AG09309 (cell line): ENCODE measurements around the gene INPP5A.

Source experiments
- DNase-seq: peaks from one replicate; pipeline ENCODE4 v3.0.0-alpha.2; 2010; ENCODE audit warnings: low read depth
- H3K4me3 ChIP-seq: 2 replicates; pipeline ENCODE4 v1.5.1; 2011; ENCODE audit warnings: mild to moderate bottlenecking, low read depth, low read length, moderate library complexity; ENCODE audit not compliant: control insufficient read depth
- TF ChIP-seq, protein P1 (sequence below): IDR thresholded peaks from 2 replicates; pipeline ENCODE4 v1.5.1; 2011; ENCODE audit warnings: mild to moderate bottlenecking, low read depth, low read length, inconsistent platforms; ENCODE audit not compliant: insufficient read depth, control insufficient read depth; ENCODE audit errors: missing control alignments

INPP5A gene

DNA sequence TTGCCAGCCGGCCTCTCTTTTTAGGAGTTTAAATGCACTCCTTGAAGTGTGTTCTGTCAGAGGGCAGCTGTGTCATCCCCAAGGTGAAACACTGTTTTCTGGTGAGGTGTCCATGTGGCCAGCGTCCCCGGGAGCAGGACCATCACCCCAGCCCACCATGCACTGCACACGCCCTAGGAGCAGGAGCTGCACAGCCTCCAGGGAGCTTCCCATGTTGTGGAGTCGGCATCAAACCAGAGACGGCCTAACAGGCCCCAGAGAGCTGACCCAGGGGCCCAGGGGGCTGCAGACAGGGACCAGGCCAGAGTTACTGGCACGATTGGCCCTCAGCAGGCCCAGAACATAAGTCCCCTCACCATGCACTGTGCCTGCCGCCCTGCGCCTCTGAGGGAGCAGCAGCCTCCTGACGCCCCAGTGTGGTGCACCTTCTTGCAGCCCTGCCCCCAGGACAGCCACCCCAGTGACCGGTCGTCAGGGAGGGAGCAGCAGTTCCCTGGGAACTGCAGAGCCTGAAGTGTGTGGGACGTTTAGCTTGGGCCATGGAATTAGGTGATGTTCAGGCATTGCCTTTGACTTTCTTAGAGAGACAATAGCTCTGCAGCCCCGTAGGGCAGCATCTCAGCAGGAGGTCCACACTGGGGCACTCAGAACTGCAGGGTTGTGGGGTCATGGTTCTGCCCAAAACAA, 150.4 kb downstream of the INPP5A start:
- H3K4me3 ChIP-seq = no peak overlapping the region
- TF ChIP-seq, protein P1, sequence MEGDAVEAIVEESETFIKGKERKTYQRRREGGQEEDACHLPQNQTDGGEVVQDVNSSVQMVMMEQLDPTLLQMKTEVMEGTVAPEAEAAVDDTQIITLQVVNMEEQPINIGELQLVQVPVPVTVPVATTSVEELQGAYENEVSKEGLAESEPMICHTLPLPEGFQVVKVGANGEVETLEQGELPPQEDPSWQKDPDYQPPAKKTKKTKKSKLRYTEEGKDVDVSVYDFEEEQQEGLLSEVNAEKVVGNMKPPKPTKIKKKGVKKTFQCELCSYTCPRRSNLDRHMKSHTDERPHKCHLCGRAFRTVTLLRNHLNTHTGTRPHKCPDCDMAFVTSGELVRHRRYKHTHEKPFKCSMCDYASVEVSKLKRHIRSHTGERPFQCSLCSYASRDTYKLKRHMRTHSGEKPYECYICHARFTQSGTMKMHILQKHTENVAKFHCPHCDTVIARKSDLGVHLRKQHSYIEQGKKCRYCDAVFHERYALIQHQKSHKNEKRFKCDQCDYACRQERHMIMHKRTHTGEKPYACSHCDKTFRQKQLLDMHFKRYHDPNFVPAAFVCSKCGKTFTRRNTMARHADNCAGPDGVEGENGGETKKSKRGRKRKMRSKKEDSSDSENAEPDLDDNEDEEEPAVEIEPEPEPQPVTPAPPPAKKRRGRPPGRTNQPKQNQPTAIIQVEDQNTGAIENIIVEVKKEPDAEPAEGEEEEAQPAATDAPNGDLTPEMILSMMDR = no peak
- DNase-seq = no peak

DNA sequence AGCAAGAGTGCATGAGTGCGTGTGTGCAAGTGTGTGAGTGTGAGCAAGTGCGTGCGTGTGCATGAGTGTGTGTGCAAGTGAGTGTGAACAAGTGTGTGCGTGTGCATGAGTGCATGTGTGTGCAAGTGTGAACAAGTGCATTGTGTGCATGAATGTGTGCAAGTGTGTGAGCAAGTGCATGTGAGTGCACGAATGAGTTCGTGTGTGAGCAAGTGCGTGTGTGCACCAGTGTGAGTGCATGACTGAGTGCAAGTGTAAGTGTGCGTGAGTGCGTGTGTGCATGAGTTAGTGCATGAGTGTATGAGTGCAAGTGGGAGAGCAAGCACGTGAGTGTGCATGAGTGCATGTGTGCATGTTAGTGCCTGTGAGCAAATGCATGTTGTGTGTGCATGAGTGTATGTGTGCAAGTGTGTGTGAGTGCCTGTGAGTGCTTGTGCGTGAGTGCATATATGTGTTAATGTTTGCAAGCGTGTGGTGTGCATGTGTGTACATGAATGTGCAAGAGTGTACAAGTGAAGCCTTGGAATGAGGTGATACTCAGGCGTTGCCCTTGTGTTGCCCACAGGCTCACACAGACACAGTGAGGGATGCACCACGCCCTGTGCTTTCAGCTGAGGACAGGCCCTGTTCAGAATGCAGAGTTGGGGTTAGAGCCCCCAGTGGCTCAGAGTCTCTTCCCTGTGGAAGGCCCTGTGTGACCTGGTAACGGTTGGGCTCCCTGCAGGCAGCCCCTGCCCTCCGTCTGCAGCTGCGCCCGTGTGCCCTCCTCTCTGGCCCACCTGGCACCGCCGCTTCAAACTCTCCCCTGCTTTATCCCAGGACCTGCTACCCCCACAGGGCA, 151.2 kb downstream of the INPP5A start:
- TF ChIP-seq, protein P1 = no peak
- no peak overlapping the region for H3K4me3 ChIP-seq
- no peak for DNase-seq

DNA sequence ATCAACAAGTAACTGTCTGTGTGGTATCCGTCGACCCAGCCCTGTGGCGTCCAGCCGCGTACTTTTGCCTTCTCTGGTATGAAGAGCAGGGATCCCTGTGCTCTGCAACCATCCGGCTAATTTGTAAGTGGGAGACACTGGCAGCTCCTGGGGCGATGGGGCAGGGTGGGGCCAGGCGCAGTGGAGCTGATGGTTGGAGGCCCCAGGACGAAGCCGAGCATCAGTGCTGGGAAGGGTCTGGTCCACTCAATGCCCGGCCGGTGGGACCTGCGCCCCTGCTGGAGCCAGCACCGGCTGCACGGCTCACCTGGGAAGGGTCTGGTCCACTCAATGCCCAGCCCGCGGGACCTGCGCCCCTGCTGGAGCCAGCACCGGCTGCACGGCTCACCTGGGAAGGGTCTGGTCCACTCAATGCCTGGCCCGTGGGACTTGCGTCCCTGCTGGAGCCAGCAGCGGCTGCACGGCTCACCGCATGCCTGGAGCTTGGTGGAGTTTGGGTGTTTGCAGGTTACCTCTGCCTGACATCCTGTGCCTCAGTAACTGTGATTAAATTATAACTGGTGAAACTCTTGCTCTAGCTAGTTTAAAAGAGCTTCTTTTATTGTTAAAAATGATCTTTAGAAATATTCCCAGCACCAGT, 152.3 kb downstream of the INPP5A start:
- TF ChIP-seq, protein P1 = no peak
- DNase-seq = no peak
- no peak overlapping the region for H3K4me3 ChIP-seq

DNA sequence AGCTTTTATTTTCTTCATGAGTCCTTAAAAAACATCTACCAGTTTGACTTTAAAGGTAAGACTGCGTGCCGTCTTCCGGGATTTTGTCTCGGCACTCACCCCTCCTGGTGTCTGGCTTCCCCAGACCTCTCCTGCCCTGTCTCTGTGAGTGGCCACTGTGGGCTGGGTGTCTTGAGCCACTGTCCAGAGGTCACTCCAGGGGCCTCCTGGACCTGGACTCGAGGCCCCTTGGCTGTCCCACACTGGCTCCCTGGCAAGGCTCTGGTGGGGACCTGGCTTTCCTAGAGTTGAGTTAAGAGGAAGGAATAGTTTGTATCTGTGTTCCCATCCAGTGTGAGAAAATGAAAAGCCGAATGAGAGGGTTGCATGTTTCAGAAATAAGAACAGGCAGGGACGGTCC, 152.8 kb downstream of the INPP5A start:
- no peak for DNase-seq

DNA sequence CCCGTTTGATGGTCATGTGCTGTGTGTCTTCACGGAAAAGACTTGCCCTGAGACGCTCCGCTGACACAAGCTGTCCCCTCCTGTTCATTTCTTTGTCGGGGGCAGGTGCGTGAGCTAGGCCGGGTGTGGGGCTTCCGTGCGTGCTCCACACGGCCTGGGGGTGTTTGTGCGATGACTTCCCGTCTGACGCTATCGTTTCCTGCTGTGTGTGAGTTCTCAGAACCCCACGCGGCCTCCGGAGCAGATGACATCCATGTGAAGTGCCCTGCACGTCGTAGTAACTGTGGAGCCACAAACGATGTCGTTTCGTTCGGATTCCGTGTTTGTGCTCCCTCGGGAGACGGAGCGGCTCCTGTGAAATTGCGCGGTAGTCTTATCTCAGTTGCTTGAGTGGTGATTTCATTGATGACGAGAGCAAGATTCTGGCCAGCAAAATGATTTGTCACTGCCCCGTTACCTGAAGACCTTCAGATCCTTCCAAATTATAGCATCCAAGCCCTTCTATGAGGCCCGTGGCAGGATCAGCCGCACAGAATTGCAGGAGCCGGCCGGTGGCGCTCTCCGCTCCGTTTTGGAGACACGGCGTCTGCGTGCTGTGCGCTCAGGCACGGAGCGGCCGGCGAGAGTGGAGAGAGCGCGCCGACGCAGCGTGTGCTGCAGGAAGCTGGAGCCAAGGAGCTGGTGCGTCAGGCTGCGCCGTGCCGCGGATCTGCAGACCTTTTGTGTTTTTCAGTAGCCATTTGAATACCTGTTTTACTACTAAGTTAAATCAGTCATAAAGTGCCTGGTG, 153.4 kb downstream of the INPP5A start:
- TF ChIP-seq, protein P1 = no peak
- H3K4me3 ChIP-seq = no peak overlapping the region
- no peak for DNase-seq

More for the DNA sequence above, 152.8 kb downstream of the INPP5A start:
- no peak overlapping the region for H3K4me3 ChIP-seq
- TF ChIP-seq, protein P1 = no peak

DNA sequence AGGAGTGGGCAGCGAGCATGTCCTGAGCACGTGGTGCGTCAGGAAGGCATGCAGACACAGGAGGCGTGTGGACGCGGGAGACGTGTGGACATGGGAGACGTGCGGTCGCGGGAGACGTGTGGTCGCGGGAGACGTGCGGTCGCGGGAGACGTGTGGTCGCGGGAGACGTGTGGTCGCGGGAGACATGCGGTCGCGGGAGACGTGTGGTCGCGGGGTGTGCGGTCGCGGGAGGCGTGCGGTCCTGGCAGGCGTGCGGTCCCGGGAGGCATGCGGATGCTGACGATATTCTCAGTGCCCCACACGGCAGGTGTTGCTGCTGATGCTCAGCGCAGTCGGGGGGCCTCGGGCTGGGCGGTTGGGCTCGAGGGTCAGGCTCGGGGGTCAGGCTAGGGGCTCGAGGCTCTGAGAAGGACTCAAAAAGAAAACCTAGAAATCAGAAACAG, 154.1 kb downstream of the INPP5A start:
- TF ChIP-seq, protein P1 = no peak
- H3K4me3 ChIP-seq = no peak overlapping the region

More for the DNA sequence above, 154.1 kb downstream of the INPP5A start:
- no peak for DNase-seq
